Panc1 (cell line): ENCODE results near the gene TNRC6C. TPM values are rescaled to one million over a fixed set of nuclear protein-coding genes. Genes with fewer than 3 reads are reported as not detected.

Source experiments
- ATAC-seq: fragments of 200-7000 bp; cut with Tn5 transposase; 2 replicates; pipeline ENCODE4 v1.9.1; 2020; ENCODE audit warnings: mild to moderate bottlenecking, moderate library complexity
- BruUV-seq: library from RNA; stranded (reverse); fragments of 400-500 nt; replicated peaks from 2 replicates; lab custom pipeline; 2021; lab: Mats Ljungman, UMichigan
- CTCF ChIA-PET: fragments of 300-600 bp; sonication (Branson Sonifier 250); formaldehyde crosslinking; loops from one replicate; lab custom pipeline; 2022; ENCODE audit warnings: antibody characterized with exemption; lab: Charles Lee
- POLR2A ChIA-PET: fragments of 300-600 bp; sonication (Branson Sonifier 250); formaldehyde crosslinking; loops from one replicate; lab custom pipeline; 2022; ENCODE audit warnings: antibody characterized with exemption; lab: Charles Lee
- DNase-seq: peaks from one replicate; pipeline ENCODE4 v3.0.0-alpha.2; 2010; ENCODE audit warnings: low read depth, low spot score
- H3K27ac ChIP-seq: 2 replicates; pipeline ENCODE4 v1.5.1; 2011; ENCODE audit warnings: mild to moderate bottlenecking, low read length, inconsistent platforms
- H3K27me3 ChIP-seq: fragments of 200-500 bp; sonication (Bioruptor generic); 2 replicates; pipeline ENCODE4 v1.6.0; 2014; ENCODE audit warnings: low read length, inconsistent platforms; ENCODE audit not compliant: control insufficient read depth, insufficient read depth
- H3K36me3 ChIP-seq: fragments of 200-500 bp; sonication (Bioruptor generic); 2 replicates; pipeline ENCODE4 v1.5.1; 2014; ENCODE audit warnings: inconsistent platforms, mild to moderate bottlenecking, low read length, moderate library complexity; ENCODE audit not compliant: control insufficient read depth, insufficient read depth
- H3K4me1 ChIP-seq: 2 replicates; pipeline ENCODE4 v1.5.1; 2011; ENCODE audit warnings: inconsistent platforms, mild to moderate bottlenecking, low read length, moderate library complexity; ENCODE audit not compliant: control insufficient read depth, insufficient read depth
- H3K4me3 ChIP-seq, 2 experiments: 2 replicates each; pipeline ENCODE4 v1.5.1; 2011 to 2012; ENCODE audit warnings: low read depth in 2 of 2, low read length in 2 of 2, mild to moderate bottlenecking in 2 of 2, inconsistent platforms in 1 of 2, moderate library complexity in 1 of 2
- H3K9me3 ChIP-seq: fragments of 200-500 bp; sonication (Bioruptor generic); 2 replicates; pipeline ENCODE4 v1.5.1; 2014; ENCODE audit warnings: low read depth, mild to moderate bottlenecking, inconsistent platforms, low read length, moderate library complexity; ENCODE audit not compliant: control insufficient read depth, insufficient read depth
- POLR2AphosphoS5 ChIP-seq: IDR thresholded peaks from 2 replicates; pipeline ENCODE4 v1.6.1; 2012; ENCODE audit warnings: mild to moderate bottlenecking, low read depth, low read length, moderate library complexity
- SIN3A ChIP-seq: IDR thresholded peaks from 2 replicates; pipeline ENCODE4 v1.6.1; 2012; ENCODE audit warnings: low read depth, mild to moderate bottlenecking, low read length, moderate library complexity, borderline replicate concordance; ENCODE audit not compliant: insufficient read depth
- TCF7L2 ChIP-seq: IDR thresholded peaks from 2 replicates; pipeline ENCODE4 v1.6.1; 2011; ENCODE audit warnings: mild to moderate bottlenecking, low read depth, low read length, inconsistent platforms
- in situ Hi-C: cut with HindIII; loops from 2 replicates; pipeline ENCODE4 v1.10.0; 2016; ENCODE audit warnings: low sequenced_read_pairs, low pct_unique_long_range_greater_than_20kb
- intact Hi-C: fragments of 100-400 bp; cut with micrococcal nuclease; formaldehyde crosslinking; loops from one replicate; pipeline ENCODE4 v1.10.0; 2022; ENCODE audit not compliant: unreplicated experiment
- total RNA-seq: library from RNA; stranded (reverse); gene quantifications from one replicate; pipeline ENCODE4 v1.2.1, GENCODE V29; 2021; ENCODE audit not compliant: unreplicated experiment
- TF ChIP-seq, protein P1 (sequence below), 2 experiments: IDR thresholded peaks; 2 replicates each; pipeline ENCODE4 v1.6.1; 2011 to 2012; ENCODE audit warnings: low read depth in 2 of 2, control low read depth in 1 of 2, low read length in 1 of 2, mild to moderate bottlenecking in 1 of 2, moderate library complexity in 1 of 2; ENCODE audit not compliant: insufficient read depth in 1 of 2
- TF ChIP-seq, protein P2 (sequence below): fragments of 450-650 bp; IDR thresholded peaks from 2 replicates; pipeline ENCODE4 v1.5.1; 2017; ENCODE audit warnings: mild to moderate bottlenecking

The TNRC6C gene
- total RNA-seq, 1 experiment from 2014 or later = 10.1 TPM

DNA sequence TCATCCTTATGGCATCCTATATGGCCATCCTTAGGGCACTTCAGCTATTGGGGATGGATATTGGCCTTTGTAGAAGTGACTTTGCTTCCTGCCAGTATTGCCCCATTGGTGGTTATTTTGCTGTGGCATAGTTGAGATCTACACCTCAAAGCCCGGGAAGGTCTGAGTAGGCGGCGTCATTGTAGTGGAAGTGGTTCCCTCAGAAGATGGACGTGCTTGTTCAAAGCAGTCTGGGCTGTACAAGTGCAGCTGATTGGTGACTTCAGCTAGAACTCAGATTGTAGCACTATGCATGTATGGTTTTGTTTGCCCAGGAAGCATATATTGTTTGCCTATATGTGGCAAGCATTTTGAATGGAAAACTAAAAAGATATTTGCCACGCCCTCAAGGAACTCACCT lies 86.8 kb downstream of the TNRC6C start:
- ChIA-PET CTCF (no interaction called here), POLR2A (no interaction called here)
- Histone ChIP-seq H3K36me3 (no peaks in the 10 kb centered on the region), H3K27me3 (no peaks in the 10 kb centered on the region), H3K9me3 (no peaks in the 10 kb centered on the region), H3K27ac (no peak overlapping the region), H3K4me3 (no peak overlapping the region), H3K4me1 (no peaks in the 10 kb centered on the region)
- BruUV-seq = no TSS peak
- no peak for DNase-seq
- in situ Hi-C loops = no loop called here
- TF ChIP-seq TCF7L2 = no peak
- TF ChIP-seq, protein P1, sequence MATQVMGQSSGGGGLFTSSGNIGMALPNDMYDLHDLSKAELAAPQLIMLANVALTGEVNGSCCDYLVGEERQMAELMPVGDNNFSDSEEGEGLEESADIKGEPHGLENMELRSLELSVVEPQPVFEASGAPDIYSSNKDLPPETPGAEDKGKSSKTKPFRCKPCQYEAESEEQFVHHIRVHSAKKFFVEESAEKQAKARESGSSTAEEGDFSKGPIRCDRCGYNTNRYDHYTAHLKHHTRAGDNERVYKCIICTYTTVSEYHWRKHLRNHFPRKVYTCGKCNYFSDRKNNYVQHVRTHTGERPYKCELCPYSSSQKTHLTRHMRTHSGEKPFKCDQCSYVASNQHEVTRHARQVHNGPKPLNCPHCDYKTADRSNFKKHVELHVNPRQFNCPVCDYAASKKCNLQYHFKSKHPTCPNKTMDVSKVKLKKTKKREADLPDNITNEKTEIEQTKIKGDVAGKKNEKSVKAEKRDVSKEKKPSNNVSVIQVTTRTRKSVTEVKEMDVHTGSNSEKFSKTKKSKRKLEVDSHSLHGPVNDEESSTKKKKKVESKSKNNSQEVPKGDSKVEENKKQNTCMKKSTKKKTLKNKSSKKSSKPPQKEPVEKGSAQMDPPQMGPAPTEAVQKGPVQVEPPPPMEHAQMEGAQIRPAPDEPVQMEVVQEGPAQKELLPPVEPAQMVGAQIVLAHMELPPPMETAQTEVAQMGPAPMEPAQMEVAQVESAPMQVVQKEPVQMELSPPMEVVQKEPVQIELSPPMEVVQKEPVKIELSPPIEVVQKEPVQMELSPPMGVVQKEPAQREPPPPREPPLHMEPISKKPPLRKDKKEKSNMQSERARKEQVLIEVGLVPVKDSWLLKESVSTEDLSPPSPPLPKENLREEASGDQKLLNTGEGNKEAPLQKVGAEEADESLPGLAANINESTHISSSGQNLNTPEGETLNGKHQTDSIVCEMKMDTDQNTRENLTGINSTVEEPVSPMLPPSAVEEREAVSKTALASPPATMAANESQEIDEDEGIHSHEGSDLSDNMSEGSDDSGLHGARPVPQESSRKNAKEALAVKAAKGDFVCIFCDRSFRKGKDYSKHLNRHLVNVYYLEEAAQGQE (IDR thresholded peaks at IDR 0.05; ENCODE audit: insufficient read depth in 1 of 2, low read depth in 2 of 2, low read length in 1 of 2) = no peak
- TF ChIP-seq, protein P2, sequence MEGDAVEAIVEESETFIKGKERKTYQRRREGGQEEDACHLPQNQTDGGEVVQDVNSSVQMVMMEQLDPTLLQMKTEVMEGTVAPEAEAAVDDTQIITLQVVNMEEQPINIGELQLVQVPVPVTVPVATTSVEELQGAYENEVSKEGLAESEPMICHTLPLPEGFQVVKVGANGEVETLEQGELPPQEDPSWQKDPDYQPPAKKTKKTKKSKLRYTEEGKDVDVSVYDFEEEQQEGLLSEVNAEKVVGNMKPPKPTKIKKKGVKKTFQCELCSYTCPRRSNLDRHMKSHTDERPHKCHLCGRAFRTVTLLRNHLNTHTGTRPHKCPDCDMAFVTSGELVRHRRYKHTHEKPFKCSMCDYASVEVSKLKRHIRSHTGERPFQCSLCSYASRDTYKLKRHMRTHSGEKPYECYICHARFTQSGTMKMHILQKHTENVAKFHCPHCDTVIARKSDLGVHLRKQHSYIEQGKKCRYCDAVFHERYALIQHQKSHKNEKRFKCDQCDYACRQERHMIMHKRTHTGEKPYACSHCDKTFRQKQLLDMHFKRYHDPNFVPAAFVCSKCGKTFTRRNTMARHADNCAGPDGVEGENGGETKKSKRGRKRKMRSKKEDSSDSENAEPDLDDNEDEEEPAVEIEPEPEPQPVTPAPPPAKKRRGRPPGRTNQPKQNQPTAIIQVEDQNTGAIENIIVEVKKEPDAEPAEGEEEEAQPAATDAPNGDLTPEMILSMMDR = no peak
- no peak for TF ChIP-seq SIN3A
- TF ChIP-seq POLR2AphosphoS5 = no peak
- intact Hi-C loops = no loop called here
- ATAC-seq = no peak

DNA sequence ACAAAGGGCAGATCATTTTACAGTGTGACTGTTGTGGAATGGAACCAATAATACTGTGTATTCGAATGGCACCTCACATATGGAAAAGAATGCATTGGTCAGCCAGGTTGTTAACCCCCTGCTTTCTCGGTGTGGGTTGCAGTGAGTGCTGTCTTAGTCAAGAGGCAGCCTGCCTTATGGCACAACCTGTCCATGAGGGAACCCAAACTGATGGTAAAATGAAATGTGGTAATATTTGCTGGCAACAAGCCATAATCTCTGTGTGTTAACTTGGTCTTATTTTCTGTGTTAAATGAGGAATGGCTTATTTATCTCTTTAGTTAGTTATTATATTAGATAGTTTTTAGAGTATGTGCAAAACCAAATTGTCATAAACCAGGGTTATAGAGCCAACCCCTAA lies 88.4 kb downstream of the TNRC6C start:
- Histone ChIP-seq H3K4me1 (no peaks in the 10 kb centered on the region), H3K4me3 (no peak overlapping the region), H3K36me3 (no peaks in the 10 kb centered on the region), H3K9me3 (no peaks in the 10 kb centered on the region), H3K27ac (no peak overlapping the region), H3K27me3 (no peaks in the 10 kb centered on the region)
- no peak for DNase-seq
- POLR2A ChIA-PET = no interaction called here
- no TSS peak for BruUV-seq
- CTCF ChIA-PET = no interaction called here
- intact Hi-C loops = no loop called here
- ATAC-seq = no peak
- TF ChIP-seq, protein P2 = no peak
- TF ChIP-seq SIN3A (no peak), POLR2AphosphoS5 (no peak), TCF7L2 (no peak)
- TF ChIP-seq, protein P1 (IDR thresholded peaks at IDR 0.05; ENCODE audit: insufficient read depth in 1 of 2, low read depth in 2 of 2, low read length in 1 of 2) = no peak
- in situ Hi-C loops = no loop called here
